Activated gamma-delta T cell treated with Interleukin-2 at 50 U/mL for 16 hours (primary cell): Measurements from ENCODE around the gene ATP9B.

Experiments used
- DNase-seq: peaks from one replicate; pipeline ENCODE4 v3.0.0-alpha.2; 2020

The ATP9B gene

GRCh38 chr18:79402209-79402576 lies 333.0 kb downstream of the ATP9B start:
- DNase-seq = no peak

DNA sequence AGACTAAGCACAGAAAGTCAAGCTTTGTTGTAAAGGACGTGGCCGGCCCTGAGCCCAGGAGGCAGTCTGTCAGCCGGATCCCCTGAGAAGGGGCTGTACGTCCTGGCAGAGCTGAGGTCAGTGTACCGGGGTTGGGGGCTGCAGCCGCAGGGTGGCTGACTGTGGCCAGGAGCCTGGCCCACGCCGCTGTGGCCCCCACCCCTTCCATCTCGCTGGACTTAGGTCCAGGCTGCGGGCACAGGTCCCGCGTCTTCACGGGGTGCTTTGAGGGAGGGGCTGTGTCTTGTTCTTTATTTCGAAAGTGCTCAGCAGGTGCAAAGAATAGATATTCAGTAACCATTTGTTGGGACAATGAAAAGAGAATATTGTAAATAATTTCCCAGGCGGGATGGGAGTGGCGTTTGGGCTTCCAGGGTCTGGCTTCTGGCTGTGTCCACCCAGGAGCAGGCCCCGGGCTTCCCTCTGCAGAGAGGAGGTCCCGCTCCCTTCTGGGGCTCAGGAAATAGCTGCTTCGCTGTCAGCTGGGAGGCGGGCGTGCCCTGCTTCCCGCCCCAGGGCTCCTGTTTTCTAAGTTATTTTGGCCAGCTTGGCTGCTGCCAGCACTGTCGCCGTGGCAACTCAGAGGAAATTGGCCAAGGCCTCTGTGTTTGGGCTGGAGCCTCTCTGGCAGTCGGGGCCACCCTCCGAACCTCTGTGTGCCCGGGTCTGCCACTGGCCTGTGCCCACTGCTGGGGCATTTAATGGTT lies 334.0 kb downstream of the ATP9B start:
- DNase-seq = no peak

DNA sequence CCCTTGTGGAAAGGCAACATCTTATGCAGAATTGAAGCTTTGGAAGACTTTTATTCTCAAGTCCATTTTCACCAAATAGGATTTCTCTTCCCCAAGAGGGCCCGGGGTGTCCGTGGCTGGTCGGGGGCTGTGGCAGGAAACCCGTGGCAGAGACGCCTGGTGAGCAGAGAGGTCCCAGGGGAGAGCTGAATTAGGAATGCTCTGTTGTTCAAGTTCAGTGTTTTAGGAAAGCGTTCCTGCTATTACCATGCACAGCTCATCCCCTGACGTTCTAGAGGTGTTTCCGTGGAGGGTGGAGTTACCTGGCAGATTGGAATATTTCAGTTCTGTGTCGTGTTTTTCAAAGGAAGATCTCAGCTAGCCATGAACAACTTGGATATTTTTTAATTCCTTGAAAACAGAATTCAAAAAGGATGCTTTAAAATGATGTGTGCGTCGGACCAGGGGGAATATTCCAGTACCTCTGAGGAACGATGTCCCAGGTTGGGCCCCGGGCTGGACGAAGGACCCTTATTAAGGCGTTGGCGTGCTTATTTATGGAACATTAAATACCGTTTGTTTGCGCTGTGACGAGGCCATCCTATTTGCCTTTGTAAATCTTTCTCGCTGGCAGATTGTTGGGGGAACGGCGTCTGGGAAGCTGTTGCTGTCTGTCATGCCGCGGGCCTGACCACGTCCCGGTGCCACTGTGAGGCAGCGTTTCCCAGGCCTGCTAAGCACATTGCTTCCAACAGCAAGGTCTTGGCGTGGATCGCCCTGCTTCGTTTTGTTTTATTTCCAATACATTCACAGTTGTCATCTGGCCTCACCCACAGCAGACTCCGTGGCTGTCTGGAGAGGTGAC lies 334.8 kb downstream of the ATP9B start:
- no peak for DNase-seq

DNA sequence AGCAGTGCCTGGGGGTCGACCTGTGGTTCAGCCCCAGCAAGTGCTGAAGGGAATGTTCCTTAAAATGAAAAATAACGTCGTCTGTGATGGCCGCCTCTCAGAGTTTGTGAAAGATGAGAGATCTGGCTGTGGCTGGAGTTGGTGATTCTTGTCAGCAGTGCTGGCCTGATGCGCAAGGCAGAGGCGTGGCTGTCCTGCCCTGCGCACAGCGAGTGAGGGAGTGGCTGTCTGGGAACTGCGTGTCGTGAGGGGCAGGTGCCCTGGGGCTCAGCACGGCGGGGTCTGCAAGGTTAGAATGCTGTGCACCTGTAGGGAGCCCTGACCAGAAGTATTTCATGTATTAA lies 335.3 kb downstream of the ATP9B start:
- DNase-seq = no peak

DNA sequence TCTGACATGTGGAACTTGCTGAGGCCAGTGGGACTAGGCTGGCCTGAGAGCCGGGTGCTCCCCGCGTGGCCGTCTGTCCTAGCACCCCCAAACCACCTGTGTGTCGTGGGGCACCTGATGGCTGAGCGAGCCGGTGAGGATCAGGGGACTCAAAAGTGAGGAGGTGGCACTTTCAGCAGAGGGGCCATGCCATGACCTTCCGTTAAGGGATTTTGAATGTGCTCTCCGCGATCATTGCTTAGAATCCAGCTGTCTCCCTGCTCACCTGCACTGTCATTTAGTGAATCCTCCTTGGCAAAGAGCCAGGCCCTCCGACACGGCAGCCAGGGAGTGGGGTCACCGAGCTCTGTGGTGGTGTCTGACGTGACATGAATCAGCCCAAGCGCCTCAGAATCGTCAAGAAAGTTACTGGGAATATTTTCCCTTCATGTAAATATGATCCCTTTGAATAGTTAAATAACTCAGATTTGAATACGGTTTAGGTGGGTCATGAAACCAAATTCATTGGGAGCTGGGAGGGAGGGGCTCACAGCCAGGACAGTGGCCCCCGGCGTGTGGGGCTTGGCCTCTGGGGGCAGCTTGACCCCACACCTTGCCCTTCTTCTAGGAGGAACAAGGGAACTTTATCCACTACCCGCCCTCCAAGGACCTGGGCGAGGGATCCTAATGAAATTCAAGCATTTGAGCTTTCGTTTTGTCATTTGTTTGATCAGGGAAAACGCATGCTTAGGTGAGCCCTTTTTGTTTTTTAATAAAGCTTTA lies 336.0 kb downstream of the ATP9B start:
- no peak for DNase-seq

GRCh38 chr18:79405781-79406575 lies 336.8 kb downstream of the ATP9B start:
- DNase-seq = peak; percentile 80

DNA sequence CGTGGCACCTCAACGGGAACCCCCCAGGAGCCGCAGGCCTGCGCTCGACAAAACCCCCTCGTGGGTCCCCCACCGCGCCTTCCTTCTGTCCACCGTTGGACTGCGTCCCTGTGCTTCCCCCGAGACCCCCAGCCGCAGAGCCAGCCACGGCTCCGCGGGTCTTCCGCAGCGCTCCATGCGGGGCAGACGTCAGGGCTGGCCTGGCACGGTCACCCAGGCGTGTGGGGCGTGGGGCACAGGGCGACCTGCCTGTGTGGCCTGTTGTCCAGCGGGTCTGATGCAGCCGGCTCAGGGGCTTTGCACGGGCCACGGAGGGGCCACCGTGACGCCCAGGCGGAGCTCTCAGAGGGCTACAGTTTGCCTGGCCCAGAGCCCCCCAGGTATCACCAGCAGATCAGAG lies 337.5 kb downstream of the ATP9B start:
- DNase-seq = no peak

- no peak for DNase-seq
Measured at GRCh38 chr18:79409313-79409712, 340.1 kb downstream of the ATP9B start.

DNA sequence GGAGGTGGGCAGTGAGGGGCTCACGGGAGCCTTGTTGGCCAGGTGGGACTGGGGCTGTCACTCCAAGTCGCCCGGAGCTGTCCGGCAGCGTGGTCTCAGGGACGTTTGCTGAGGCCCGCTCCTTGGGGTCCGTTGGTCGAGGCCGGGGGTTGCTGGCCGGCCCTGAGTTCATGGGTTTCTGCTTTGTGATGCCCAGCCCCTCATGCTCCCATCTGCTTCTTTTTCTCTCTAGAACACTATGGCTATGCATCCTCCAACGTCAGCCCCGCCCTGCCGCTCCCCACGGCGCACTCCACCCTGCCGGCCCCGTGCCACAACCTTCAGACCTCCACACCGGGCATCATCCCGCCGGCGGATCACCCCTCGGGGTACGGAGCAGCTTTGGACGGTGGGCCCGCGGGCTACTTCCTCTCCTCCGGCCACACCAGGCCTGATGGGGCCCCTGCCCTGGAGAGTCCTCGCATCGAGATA lies 341.0 kb downstream of the ATP9B start:
- no peak for DNase-seq

GRCh38 chr18:79410731-79411613 lies 341.8 kb downstream of the ATP9B start:
- no peak for DNase-seq

- DNase-seq = no peak
Measured at GRCh38 chr18:79411614-79412526, 342.7 kb downstream of the ATP9B start.

DNA sequence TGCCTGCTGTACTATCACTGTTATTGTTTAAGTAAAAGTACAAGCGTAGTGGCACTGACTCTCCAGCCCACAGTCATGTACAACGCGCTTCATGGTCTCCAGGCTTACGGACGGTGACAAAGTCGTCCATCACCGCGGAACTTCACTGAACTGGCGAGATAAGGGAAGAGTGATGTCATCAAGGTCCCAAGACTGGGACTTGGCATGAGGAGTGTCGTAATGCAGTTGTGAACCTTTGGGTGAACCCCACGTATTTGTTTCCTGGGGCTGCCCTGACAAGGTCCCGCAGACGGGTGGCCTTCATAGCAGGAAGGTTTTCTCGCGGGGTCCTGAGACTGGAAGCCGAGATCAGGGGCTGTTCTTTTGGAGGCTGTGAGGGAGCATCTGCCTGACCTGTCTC lies 343.8 kb downstream of the ATP9B start:
- DNase-seq = no peak

DNA sequence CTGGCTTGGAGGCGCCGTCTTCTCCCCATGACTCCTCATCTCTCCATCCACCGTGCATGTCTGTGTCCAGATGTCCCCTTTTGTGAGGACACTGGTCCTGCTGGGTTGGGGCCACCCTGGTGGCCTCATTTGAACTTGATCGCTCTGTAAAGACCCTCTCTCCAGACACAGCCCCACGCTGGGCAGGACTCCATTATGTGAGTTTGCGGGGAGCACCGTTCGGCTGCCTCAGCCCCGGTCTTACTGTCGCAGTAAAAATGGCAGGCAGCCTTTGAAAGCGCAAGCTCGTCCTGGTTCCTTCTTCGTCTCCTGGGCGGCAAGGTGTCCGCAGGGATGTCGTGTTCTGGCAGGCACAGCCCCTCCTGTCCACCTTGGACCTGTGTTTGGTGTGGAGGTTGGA lies 344.2 kb downstream of the ATP9B start:
- no peak for DNase-seq

DNA sequence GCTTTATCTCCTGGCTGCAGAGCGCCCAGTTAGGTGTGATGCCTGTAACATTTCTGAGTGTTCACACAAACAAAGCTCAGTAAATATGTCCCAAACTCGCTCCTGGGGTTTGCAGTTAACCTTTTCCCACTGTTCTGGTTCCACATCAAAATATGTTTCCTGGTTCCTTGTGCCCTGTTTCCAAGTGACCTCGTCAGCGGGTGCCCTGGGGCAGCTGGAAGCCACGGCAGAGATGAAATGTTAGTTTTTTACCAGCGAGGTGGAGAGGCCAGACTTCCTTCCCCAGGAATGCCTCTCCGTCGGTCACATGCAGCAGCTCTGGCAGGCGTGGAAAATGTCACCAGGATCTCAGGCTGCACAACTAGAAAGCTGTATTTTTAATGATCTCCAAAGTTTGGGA lies 344.7 kb downstream of the ATP9B start:
- no peak for DNase-seq

DNA sequence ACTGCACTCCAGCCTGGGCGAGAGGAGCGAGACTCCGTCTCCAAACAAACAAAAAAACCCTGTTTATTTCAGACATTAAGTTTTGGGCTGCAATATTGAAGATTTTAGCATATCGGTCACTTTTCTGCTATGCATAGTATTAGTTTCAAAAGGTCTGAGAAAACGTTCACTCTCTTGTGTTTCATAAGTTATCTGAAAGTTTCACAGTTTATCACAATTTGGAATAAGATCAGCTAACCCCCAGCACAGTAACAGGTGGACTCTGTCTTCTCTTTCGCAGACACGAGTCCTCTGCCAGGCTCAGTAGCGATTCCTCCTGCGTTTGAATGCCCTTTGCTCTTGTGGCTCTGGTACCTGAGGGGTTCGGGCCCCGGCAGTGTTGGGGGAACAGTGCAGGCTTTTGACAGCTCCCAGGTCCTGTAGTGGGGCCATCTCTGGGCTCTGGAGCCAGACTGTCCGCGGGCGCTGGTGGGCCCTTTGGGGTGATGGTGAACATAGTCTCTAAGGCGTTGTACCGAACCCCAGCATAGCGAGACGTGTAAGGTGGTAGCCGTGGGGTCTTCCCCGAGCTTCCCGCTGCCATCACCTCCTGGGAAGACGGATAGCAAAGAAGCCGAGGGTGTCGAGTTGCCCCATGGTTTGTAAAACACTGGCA lies 347.0 kb downstream of the ATP9B start:
- DNase-seq = no peak

DNA sequence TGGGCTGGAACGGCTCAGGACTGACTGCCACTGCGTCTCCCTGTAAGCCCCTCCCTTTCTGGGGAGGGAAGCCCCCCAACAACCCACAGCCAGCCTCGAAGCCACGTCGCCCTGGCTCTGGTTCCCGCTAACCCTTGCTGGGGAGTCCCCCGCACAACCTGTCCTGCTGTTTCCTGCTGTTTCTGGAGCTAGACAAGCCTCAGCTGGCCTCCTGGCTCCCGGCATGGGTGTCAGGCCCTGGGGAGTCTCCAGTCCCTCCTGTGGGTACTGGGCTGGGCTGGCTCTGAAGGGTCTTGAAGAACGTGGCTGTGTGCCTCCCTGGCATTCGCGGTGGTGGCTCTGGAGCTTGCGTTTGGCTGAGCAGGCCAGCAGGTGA lies 347.5 kb downstream of the ATP9B start:
- DNase-seq = no peak

DNA sequence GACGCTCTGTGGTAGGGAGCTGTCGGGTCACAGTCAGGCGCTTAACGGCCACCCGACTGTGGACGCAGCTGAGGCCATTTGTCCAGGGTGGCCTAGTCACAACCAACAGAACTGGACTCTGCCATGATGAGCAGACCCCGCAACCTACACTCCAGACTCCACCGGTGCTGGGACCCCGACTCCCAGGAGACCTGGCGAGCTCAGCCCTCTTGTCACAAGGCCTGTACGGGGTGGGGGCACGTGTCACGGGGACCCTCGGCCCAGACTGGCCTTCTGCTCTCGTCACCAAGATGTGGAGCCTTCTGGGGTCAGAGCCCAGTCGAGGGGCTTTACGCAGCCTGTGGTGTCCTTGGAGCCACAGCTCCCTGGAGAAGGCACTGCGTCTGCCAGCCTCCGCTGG lies 349.0 kb downstream of the ATP9B start:
- no peak for DNase-seq

GRCh38 chr18:79418642-79419041 lies 349.4 kb downstream of the ATP9B start:
- no peak for DNase-seq

DNA sequence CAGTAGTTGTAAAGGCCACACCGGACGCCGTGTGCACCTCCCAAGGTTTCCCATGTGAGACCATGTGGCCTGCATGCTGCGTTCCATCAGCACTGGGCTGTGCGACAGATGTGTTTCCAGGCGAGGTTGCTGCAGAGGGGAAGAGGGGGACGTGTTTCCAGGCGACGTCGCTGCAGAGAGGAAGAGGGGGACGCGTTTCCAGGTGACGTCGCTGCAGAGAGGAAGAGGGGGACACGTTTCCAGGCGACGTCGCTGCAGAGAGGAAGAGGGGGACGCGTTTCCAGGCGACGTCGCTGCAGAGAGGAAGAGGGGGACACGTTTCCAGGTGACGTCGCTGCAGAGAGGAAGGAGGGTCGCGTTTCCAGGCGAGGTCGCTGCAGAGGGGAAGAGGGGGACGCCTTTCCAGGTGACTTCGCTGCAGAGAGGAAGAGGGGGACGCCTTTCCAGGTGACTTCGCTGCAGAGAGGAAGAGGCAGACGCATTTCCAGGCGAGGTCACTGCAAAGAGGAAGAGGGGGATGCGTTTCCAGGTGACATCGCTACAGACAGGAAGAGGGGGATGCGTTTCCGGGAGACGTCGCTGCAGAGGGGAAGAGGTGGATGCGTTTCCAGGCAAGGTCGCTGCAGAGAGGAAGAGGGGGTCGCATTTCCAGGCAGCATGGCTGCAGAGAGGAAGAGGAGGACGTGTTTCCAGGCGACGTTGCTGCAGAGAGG lies 351.0 kb downstream of the ATP9B start:
- no peak for DNase-seq
